Bone marrow (tissue), 2 donors: ENCODE measurements around the gene RRP1B.
A peak's percentile ranks its signal among the peaks of the same experiment; 100 is the strongest.
"Not testable (repeated sequence)": the region's sequence is repeated elsewhere in the genome, so short reads cannot be mapped to it uniquely, and the experiment has no call there.

Experiments used
- DNase-seq, 2 donors: peaks; one replicate each; lab custom pipeline; 2025; lab: John Stamatoyannopoulos, UW

RRP1B gene

GRCh38 chr21:43659136-43660000, at the start of gene RRP1B, which contains the start of gene HSF2BP:
TSS of gene RRP1B (plus strand) at chr21:43659560. CDS start at chr21:43659665, 105 bp downstream.
TSS of gene HSF2BP (minus strand) at chr21:43659488. CDS start at chr21:43658096, 1,392 bp downstream.
- DNase-seq = peak in 1 of 2 donors; percentile 49

GRCh38 chr21:43611598-43612369, 47.6 kb upstream of the RRP1B start:
- DNase-seq = peak in 1 of 2 donors; percentile 5

GRCh38 chr21:43613755-43614638, 45.4 kb upstream of the RRP1B start:
- no peak for DNase-seq

GRCh38 chr21:43614839-43615238, 44.5 kb upstream of the RRP1B start:
- DNase-seq = no peak

- not testable (repeated sequence) for DNase-seq
Observed at GRCh38 chr21:43616861-43617260, 42.5 kb upstream of the RRP1B start.

- DNase-seq = no peak
Observed at GRCh38 chr21:43618940-43619339, 40.4 kb upstream of the RRP1B start.

- DNase-seq = no peak
Observed at GRCh38 chr21:43619344-43619743, 40.0 kb upstream of the RRP1B start.

GRCh38 chr21:43619856-43620255, 39.5 kb upstream of the RRP1B start:
- DNase-seq = no peak

- no peak for DNase-seq
Observed at GRCh38 chr21:43622796-43623195, 36.6 kb upstream of the RRP1B start.

- no peak for DNase-seq
Observed at GRCh38 chr21:43623588-43623987, 35.8 kb upstream of the RRP1B start.

GRCh38 chr21:43624339-43624738, 35.0 kb upstream of the RRP1B start:
- no peak for DNase-seq

- no peak for DNase-seq
Observed at GRCh38 chr21:43626390-43626789, 33.0 kb upstream of the RRP1B start.

- no peak for DNase-seq
Observed at GRCh38 chr21:43627527-43627926, 31.8 kb upstream of the RRP1B start.

GRCh38 chr21:43631411-43632107, 27.8 kb upstream of the RRP1B start:
- no peak for DNase-seq

GRCh38 chr21:43632373-43632905, 26.9 kb upstream of the RRP1B start:
- DNase-seq = no peak

- DNase-seq = no peak
Observed at GRCh38 chr21:43634618-43635017, 24.7 kb upstream of the RRP1B start.

- no peak for DNase-seq
Observed at GRCh38 chr21:43635436-43635835, 23.9 kb upstream of the RRP1B start.

GRCh38 chr21:43637530-43638158, 21.7 kb upstream of the RRP1B start:
- no peak for DNase-seq

- no peak for DNase-seq
Observed at GRCh38 chr21:43639470-43640353, 19.6 kb upstream of the RRP1B start.

GRCh38 chr21:43640400-43640799, 19.0 kb upstream of the RRP1B start:
- no peak for DNase-seq
